ENCODE data around the gene GJA5.

Gene GJA5

DNA sequence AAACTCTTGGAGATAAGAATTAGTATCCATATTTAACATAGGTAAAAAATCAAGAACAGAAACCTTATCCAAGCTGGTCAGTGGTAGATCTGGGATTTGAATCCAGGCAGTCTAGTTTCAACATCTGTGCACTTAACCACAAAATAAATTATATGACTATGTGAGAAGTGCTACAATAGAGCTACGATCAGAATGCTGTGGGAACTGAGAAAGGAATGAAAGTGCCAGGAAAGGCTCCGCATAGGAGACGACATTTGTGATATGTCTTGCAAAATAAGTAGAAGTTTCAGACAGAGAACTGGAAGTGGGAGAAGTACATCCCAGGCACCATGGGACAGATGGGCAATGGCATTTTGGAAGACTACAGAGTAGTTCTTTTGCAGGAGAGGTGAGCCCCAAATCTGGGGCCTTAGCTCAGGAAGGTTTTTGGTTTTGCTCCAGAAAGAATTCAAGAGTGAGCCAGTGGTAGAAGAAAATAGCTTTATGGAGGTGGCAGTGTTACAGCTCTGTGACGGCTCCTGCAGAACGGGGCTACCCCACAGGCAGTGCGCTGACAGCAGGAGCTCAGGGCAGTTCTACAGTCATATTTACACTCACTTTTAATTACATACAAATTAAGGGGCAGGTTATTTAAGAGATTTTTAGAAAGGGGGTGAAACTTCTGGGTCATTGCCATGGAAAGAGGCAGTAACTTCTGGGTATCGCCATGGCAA, 25.5 kb upstream of the GJA5 start:
- Histone ChIP-seq H3K9me3 (ENCODE audit: control insufficient read depth in 1 of 2, low read length in 2 of 2) (no peaks in the 10 kb centered on the region), H3K27ac (ENCODE audit: low read length) (no peak overlapping the region), H3K4me3 (ENCODE audit: low read depth in 1 of 2, low read length in 2 of 2) (no peak overlapping the region), H3K27me3 (ENCODE audit: low read depth, low read length) (no peaks in the 10 kb centered on the region), H3K4me1 (ENCODE audit: control insufficient read depth in 1 of 2, insufficient read depth in 2 of 2, low read length in 2 of 2) (no peaks in the 10 kb centered on the region), H3K36me3 (ENCODE audit: control insufficient read depth in 1 of 2, insufficient read depth in 2 of 2, low read length in 2 of 2) (no peaks in the 10 kb centered on the region)

DNA sequence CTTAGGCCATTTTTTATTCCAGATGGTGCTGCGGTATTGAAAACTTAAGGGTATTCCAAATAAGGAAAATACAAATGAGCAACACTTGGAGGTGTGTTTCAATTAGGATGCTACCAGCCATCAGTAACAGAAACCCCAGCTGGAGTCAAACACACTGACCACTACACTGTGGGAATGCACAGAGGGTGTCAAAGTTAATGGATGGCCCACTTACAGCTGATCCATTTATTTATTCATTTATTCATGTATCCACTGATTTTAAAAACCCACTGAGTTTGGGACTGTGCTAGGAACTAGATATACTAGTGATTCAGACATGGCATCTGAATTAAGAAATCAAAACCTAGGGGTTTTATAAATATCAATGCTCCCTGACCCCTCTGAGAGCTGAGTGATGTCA, 24.5 kb upstream of the GJA5 start:
- H3K9me3 ChIP-seq (ENCODE audit: control insufficient read depth in 1 of 2, low read length in 2 of 2): no peaks in the 10 kb centered on the region
- H3K4me1 ChIP-seq (ENCODE audit: control insufficient read depth in 1 of 2, insufficient read depth in 2 of 2, low read length in 2 of 2): no peaks in the 10 kb centered on the region
- no peaks in the 10 kb centered on the region for H3K27me3 ChIP-seq (ENCODE audit: low read depth, low read length)
- no peak overlapping the region for H3K4me3 ChIP-seq (ENCODE audit: low read depth in 1 of 2, low read length in 2 of 2)
- H3K36me3 ChIP-seq (ENCODE audit: control insufficient read depth in 1 of 2, insufficient read depth in 2 of 2, low read length in 2 of 2): no peaks in the 10 kb centered on the region
- H3K27ac ChIP-seq (ENCODE audit: low read length): no peak overlapping the region

DNA sequence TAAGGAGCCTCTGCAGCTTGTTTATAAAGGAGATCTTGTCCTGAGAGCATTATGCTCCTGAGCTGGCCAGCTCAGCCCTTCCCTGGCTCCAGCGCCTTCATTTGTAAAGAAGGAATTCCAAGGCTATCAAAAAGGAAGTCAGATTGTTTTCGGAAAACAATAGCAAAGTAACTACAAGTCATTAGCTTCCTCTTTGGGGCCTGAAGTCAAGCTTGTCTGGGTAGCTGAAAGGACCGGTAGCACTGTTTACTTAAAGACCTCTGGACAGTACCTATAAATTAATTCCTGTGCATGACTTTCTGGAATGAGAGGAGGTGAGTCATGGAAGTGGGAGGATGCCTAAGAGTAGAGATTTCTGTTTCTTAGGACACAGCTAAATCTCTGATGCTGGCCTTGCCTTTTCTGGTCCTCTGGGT, 20.7 kb upstream of the GJA5 start:
- Histone ChIP-seq H3K27me3 (ENCODE audit: low read depth, low read length) (no peaks in the 10 kb centered on the region), H3K9me3 (ENCODE audit: control insufficient read depth in 1 of 2, low read length in 2 of 2) (no peaks in the 10 kb centered on the region), H3K4me3 (ENCODE audit: low read depth in 1 of 2, low read length in 2 of 2) (no peak overlapping the region), H3K27ac (ENCODE audit: low read length) (no peak overlapping the region), H3K36me3 (ENCODE audit: control insufficient read depth in 1 of 2, insufficient read depth in 2 of 2, low read length in 2 of 2) (no peaks in the 10 kb centered on the region), H3K4me1 (ENCODE audit: control insufficient read depth in 1 of 2, insufficient read depth in 2 of 2, low read length in 2 of 2) (no peaks in the 10 kb centered on the region)

DNA sequence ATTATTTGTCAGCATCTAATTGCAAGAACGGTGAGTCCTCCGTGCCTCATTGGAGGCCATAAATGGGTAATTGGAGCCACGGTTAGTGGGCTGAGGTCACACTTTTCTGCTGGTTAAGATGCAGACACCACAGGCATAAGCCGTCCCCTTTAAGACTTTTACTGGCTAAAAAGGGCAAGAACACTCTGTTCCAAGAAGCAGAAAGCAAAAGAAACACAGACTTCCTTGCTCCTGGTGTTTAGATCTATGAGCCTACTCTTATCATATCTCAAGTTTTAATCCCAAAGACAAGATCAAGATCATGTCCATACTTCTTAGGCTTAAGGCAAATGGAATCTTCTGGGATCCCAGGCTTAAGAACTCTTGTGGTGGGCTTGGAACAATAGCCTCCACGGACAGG, 17.3 kb upstream of the GJA5 start:
- no peaks in the 10 kb centered on the region for H3K4me1 ChIP-seq (ENCODE audit: control insufficient read depth in 1 of 2, insufficient read depth in 2 of 2, low read length in 2 of 2)
- no peaks in the 10 kb centered on the region for H3K36me3 ChIP-seq (ENCODE audit: control insufficient read depth in 1 of 2, insufficient read depth in 2 of 2, low read length in 2 of 2)
- H3K9me3 ChIP-seq (ENCODE audit: control insufficient read depth in 1 of 2, low read length in 2 of 2): no peaks in the 10 kb centered on the region
- no peak overlapping the region for H3K4me3 ChIP-seq (ENCODE audit: low read depth in 1 of 2, low read length in 2 of 2)
- peaks cover 6% of the 10 kb centered on the region for H3K27me3 ChIP-seq (ENCODE audit: low read depth, low read length)
- no peak overlapping the region for H3K27ac ChIP-seq (ENCODE audit: low read length)

DNA sequence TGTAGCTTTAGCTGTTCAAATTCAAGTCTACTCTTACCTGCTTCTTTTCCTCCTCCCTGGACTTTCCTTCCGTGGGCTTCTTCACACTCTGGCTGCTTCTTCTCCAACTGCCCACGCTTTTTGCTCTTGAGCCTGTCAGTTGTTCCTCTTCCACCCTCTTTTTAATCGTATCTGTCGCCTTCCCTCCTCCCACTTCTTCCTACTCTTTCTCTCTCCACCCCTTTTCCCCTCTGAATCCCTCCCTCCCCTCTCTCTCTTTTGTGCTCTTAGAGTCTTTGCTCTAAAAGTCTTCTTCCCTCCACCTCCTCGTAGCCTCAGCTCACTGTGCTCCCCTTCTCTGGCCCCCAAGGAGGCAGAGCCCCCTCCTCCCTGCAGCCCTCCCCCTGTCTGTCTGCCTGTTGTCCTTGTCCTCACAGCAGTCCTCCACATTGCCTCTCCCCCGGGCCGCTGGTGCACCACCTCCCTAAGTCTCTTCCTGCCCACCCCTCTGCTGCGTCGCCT, 12.9 kb upstream of the GJA5 start:
- peak overlapping the region; percentile 8 to 30 for H3K4me3 ChIP-seq (ENCODE audit: low read depth in 1 of 2, low read length in 2 of 2)
- H3K4me1 ChIP-seq (ENCODE audit: control insufficient read depth in 1 of 2, insufficient read depth in 2 of 2, low read length in 2 of 2): peaks cover 0 to 6% of the 10 kb centered on the region in 2 donors
- no peaks in the 10 kb centered on the region for H3K9me3 ChIP-seq (ENCODE audit: control insufficient read depth in 1 of 2, low read length in 2 of 2)
- H3K27me3 ChIP-seq (ENCODE audit: low read depth, low read length): peaks cover 6% of the 10 kb centered on the region
- no peak overlapping the region for H3K27ac ChIP-seq (ENCODE audit: low read length)
- H3K36me3 ChIP-seq (ENCODE audit: control insufficient read depth in 1 of 2, insufficient read depth in 2 of 2, low read length in 2 of 2): no peaks in the 10 kb centered on the region

DNA sequence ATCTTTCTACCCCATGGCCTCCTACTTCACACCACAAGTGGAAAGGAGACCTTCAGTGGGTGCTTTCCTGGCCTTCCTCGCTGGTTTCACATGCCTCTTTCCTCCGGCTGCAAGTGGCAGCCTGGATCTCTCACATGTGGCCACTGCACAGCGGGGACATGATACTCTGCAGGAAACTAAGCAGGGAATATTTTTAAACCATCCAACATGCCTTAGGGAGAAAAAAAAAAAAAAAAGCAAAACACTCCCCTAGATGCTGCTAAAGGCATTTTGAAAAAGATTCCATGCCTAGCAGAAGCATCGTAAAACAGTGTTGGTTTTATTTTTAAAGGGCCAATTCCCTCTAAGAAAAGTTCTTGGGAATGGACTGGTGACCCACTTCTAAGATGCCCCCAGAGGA, 12.2 kb upstream of the GJA5 start:
- Histone ChIP-seq H3K36me3 (ENCODE audit: control insufficient read depth in 1 of 2, insufficient read depth in 2 of 2, low read length in 2 of 2) (no peaks in the 10 kb centered on the region), H3K4me1 (ENCODE audit: control insufficient read depth in 1 of 2, insufficient read depth in 2 of 2, low read length in 2 of 2) (peaks cover 0 to 6% of the 10 kb centered on the region in 2 donors), H3K27me3 (ENCODE audit: low read depth, low read length) (peaks cover 6% of the 10 kb centered on the region), H3K27ac (ENCODE audit: low read length) (no peak overlapping the region), H3K4me3 (ENCODE audit: low read depth in 1 of 2, low read length in 2 of 2) (peak overlapping the region in 1 of 2 donors; percentile 30), H3K9me3 (ENCODE audit: control insufficient read depth in 1 of 2, low read length in 2 of 2) (no peaks in the 10 kb centered on the region)

DNA sequence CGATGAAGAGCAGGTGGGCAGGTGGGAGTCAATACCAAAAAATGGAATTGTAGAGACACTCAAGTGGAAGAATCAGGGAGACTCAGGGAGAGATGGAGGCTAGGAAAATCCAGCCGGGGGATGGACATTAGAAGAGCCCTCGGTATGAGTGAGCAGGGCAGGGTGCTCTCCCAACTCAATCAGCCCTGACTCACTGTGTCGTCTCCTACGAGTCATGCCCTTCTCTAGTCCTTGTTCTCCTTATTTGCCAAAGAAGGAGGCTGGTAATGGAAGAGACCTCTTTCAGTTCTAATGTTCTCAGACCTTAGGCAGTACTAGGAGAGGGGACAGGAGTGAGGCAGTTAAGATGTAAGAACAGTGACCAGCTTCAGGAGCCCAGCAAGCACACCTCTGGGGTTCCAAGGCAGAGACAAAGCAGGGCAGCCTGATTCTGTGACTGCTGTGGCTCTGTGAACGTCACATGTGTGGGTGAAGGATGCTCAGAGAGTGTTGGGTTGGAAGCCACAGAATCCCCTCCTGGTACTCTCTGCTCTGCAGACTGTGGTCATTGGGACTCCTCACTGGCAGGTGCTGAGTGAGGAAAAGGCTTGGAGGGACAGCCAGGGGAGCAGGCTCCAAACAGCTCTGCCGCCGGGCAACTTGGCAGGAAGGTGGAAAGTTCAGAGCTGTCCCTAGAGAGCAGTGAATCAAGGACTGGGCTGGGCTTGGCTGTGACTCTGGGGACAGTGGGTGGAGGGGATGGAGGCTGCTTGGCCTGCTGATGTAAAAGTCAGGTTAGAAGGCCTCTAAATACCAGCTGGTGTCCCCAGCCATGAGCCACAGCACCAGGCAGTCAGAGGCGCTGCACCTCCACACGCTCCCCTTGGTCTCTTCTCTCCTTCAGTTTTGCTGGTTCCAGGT, 11.1 kb upstream of the GJA5 start:
- no peak overlapping the region for H3K27ac ChIP-seq (ENCODE audit: low read length)
- H3K36me3 ChIP-seq (ENCODE audit: control insufficient read depth in 1 of 2, insufficient read depth in 2 of 2, low read length in 2 of 2): no peaks in the 10 kb centered on the region
- H3K27me3 ChIP-seq (ENCODE audit: low read depth, low read length): peaks cover 6% of the 10 kb centered on the region
- H3K4me1 ChIP-seq (ENCODE audit: control insufficient read depth in 1 of 2, insufficient read depth in 2 of 2, low read length in 2 of 2): peaks cover 0 to 6% of the 10 kb centered on the region in 2 donors
- H3K4me3 ChIP-seq (ENCODE audit: low read depth in 1 of 2, low read length in 2 of 2): no peak overlapping the region
- no peaks in the 10 kb centered on the region for H3K9me3 ChIP-seq (ENCODE audit: control insufficient read depth in 1 of 2, low read length in 2 of 2)

DNA sequence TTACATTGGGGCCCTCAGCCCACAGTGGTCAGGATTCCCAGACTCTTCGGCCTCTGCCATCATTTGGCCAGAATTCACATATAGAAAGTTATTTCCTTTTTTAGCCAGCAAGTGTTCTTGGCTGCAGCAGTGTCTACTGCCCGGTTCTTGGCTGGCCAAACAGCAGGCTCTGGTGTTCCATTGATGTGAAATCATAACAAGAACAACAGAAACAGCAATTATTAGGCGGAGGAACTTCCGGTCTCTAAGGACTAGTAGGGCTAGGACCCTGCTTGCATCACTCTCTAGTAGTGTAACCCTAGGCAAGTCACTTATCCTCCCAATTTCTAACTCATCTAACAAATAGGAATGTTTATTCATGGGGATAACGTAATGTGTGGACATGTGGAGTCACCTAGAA, 8.7 kb upstream of the GJA5 start:
- H3K27ac ChIP-seq (ENCODE audit: low read length): no peak overlapping the region
- H3K9me3 ChIP-seq (ENCODE audit: control insufficient read depth in 1 of 2, low read length in 2 of 2): no peaks in the 10 kb centered on the region
- peaks cover 6% of the 10 kb centered on the region for H3K27me3 ChIP-seq (ENCODE audit: low read depth, low read length)
- H3K4me1 ChIP-seq (ENCODE audit: control insufficient read depth in 1 of 2, insufficient read depth in 2 of 2, low read length in 2 of 2): peaks cover 0 to 6% of the 10 kb centered on the region in 2 donors
- no peaks in the 10 kb centered on the region for H3K36me3 ChIP-seq (ENCODE audit: control insufficient read depth in 1 of 2, insufficient read depth in 2 of 2, low read length in 2 of 2)
- no peak overlapping the region for H3K4me3 ChIP-seq (ENCODE audit: low read depth in 1 of 2, low read length in 2 of 2)

DNA sequence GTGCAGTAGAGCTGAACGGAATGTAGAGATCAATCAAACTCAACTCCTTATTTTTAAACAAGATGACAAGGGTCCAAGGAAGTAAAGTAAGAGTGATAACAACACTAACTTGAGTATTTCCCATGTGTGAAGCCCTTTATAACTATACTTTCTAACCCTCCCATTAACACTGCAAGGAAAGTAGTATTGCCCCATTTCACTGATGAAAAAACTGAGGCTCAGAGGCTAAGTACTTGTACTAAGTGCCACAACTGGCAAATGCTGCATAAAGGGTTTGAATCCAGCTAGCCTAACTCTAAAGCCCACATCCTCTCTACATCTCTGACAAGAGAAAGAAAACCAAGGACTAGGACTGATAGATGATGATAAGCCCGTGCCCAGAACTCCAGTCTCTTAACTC, 8.2 kb upstream of the GJA5 start:
- no peaks in the 10 kb centered on the region for H3K36me3 ChIP-seq (ENCODE audit: control insufficient read depth in 1 of 2, insufficient read depth in 2 of 2, low read length in 2 of 2)
- H3K27ac ChIP-seq (ENCODE audit: low read length): no peak overlapping the region
- H3K4me3 ChIP-seq (ENCODE audit: low read depth in 1 of 2, low read length in 2 of 2): no peak overlapping the region
- peaks cover 4% of the 10 kb centered on the region for H3K27me3 ChIP-seq (ENCODE audit: low read depth, low read length)
- peaks cover 0 to 6% of the 10 kb centered on the region in 2 donors for H3K4me1 ChIP-seq (ENCODE audit: control insufficient read depth in 1 of 2, insufficient read depth in 2 of 2, low read length in 2 of 2)
- H3K9me3 ChIP-seq (ENCODE audit: control insufficient read depth in 1 of 2, low read length in 2 of 2): no peaks in the 10 kb centered on the region

DNA sequence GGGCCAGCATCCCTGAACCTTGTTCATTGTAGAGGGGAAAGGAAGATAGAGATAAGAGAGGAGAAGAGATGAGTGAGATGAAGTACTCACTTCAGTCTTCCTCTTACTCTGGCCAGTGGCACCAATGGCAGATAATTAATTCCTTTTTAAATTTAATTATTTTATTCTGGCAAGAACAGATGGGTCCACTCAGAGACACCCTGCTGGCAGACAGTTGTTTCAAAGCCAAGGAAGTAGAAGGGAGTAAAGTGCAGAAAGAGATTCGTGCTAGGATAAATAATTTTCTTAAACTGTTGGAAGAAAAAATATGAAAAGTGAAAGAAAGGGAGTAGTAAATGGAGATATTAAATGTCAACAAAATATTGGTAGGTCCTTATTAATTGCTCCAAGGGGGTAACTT, 7.7 kb upstream of the GJA5 start:
- Histone ChIP-seq H3K4me1 (ENCODE audit: control insufficient read depth in 1 of 2, insufficient read depth in 2 of 2, low read length in 2 of 2) (peaks cover 0 to 6% of the 10 kb centered on the region in 2 donors), H3K36me3 (ENCODE audit: control insufficient read depth in 1 of 2, insufficient read depth in 2 of 2, low read length in 2 of 2) (no peaks in the 10 kb centered on the region), H3K9me3 (ENCODE audit: control insufficient read depth in 1 of 2, low read length in 2 of 2) (no peaks in the 10 kb centered on the region), H3K27me3 (ENCODE audit: low read depth, low read length) (no peaks in the 10 kb centered on the region), H3K27ac (ENCODE audit: low read length) (no peak overlapping the region), H3K4me3 (ENCODE audit: low read depth in 1 of 2, low read length in 2 of 2) (no peak overlapping the region)

DNA sequence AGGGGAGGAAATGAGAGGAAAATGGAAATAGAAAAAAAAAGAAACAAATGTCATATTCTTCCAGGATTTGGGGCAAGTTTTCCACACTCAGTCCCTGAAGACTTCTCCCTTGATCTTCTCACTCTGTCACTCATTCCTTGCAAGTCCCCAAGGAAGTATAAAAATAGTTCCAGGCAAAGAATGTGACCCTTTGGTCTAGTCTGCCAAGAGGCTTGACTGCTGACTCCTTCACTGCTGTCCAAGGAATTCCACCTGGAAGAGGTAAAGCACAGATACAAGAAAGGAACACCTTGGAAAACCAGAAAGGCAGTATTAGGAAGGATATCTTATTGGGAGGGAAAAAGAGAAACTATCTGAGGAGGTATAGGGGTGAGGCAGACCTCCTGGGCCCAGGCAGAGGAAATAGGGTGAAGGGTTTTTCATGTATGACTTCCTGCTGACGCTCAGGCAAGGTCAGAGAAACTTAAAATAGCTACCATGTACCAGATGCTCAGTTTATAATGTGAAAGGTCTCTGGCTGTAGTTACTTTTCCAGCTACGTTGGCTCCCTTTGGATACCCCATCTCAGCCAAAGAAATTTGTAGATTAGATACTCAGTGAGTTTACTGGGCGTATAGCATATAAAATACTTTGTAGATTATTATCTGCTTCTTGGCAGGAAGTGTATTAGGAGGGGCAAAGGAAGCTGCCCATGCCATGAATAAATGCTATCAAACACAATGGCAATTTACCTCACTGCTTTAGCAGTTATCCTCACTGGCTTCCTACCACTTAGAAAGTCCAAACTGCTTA, 2.0 kb upstream of the GJA5 start:
- Histone ChIP-seq H3K27me3 (ENCODE audit: low read depth, low read length) (no peaks in the 10 kb centered on the region), H3K4me1 (ENCODE audit: control insufficient read depth in 1 of 2, insufficient read depth in 2 of 2, low read length in 2 of 2) (no peaks in the 10 kb centered on the region), H3K27ac (ENCODE audit: low read length) (no peak overlapping the region), H3K36me3 (ENCODE audit: control insufficient read depth in 1 of 2, insufficient read depth in 2 of 2, low read length in 2 of 2) (no peaks in the 10 kb centered on the region), H3K4me3 (ENCODE audit: low read depth in 1 of 2, low read length in 2 of 2) (no peak overlapping the region), H3K9me3 (ENCODE audit: control insufficient read depth in 1 of 2, low read length in 2 of 2) (no peaks in the 10 kb centered on the region)
